HEK293T (cell line): ENCODE measurements around the gene GPATCH2.

ENCODE experiments used
- ARNT ChIP-seq: fragments of 450-650 bp; IDR thresholded peaks from 2 replicates; pipeline ENCODE4 v1.6.1; 2017; ENCODE audit warnings: mild to moderate bottlenecking
- BHLHE40 ChIP-seq: fragments of 450-650 bp; IDR thresholded peaks from 2 replicates; pipeline ENCODE4 v1.6.1; 2016; ENCODE audit warnings: mild to moderate bottlenecking, moderate library complexity, borderline replicate concordance
- ELF4 ChIP-seq: fragments of 450-650 bp; IDR thresholded peaks from 2 replicates; pipeline ENCODE4 v1.6.1; 2017; ENCODE audit warnings: antibody characterized with exemption
- PKNOX1 ChIP-seq: fragments of 450-650 bp; IDR thresholded peaks from 2 replicates; pipeline ENCODE4 v1.6.1; 2016

GRCh38 chr1:217528271-217528670 lies 102.6 kb downstream of the GPATCH2 start:
- TF ChIP-seq BHLHE40 (no peak), ELF4 (no peak), ARNT (no peak), PKNOX1 (no peak)
